Stimulated activated naive B cell treated with anti-CD40 and anti-IgM and Interleukin-4, amounts not matched to agents 10 μg/mL and 1 μg/mL and 100 μg/mL, for 72 hours (primary cell): ENCODE results near the gene VPS16.

Experiments
- ATAC-seq, 2 donors: fragments of 150-1000 bp; cut with Tn5 transposase; replicated peaks; 2 replicates each; pipeline ENCODE4 v1.10.0; 2021; ENCODE audit warnings: moderate library complexity in 1 of 2
- DNase-seq: peaks from one replicate; pipeline ENCODE4 v3.0.0; 2021
- H3K27ac Mint-ChIP-seq: one replicate; pipeline ENCODE4 v1.8.0; 2022; ENCODE audit warnings: mild to moderate bottlenecking, mixed read lengths
- H3K27me3 Mint-ChIP-seq, 2 donors: one replicate each; pipeline ENCODE4 v1.8.0; 2022; ENCODE audit warnings: mixed read lengths in 2 of 2
- H3K36me3 Mint-ChIP-seq, 2 donors: one replicate each; pipeline ENCODE4 v1.8.0; 2022; ENCODE audit warnings: mixed read lengths in 2 of 2, mild to moderate bottlenecking in 1 of 2
- H3K4me1 Mint-ChIP-seq, 2 donors: one replicate each; pipeline ENCODE4 v1.8.0; 2022; ENCODE audit warnings: mixed read lengths in 2 of 2, mild to moderate bottlenecking in 1 of 2
- H3K4me3 Mint-ChIP-seq, 2 donors: one replicate each; pipeline ENCODE4 v1.8.0; 2022; ENCODE audit warnings: mild to moderate bottlenecking in 2 of 2, mixed read lengths in 2 of 2, moderate library complexity in 1 of 2
- H3K9me3 Mint-ChIP-seq, 2 donors: one replicate each; pipeline ENCODE4 v1.8.0; 2022; ENCODE audit warnings: mixed read lengths in 2 of 2, mild to moderate bottlenecking in 1 of 2

The VPS16 gene

DNA sequence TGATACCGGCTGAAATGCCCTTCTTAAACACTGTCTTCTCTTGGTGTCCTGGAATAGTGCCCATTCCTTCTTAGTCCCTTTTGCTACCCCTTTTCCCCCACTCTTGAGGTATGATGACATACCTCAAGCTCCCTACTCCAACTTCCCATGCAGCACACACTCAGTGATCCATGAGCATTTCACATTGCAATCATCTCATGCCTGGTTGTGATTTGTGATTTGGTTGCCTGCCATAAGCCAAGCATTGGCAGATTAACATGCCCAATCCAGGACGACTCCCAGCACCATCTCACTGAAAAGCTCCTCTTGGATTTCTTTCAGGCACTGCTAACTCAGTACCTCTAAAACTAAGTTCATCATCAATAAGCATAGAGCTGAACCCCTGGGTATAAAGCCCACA, 18.0 kb downstream of the VPS16 start:
- ATAC-seq, result no peak
- H3K4me3 Mint-ChIP-seq, result no peak overlapping the region
- H3K4me1 Mint-ChIP-seq, result peaks cover 0 to 5% of the 10 kb centered on the region in 2 donors
- no peaks in the 10 kb centered on the region for H3K9me3 Mint-ChIP-seq
- no peaks in the 10 kb centered on the region for H3K27me3 Mint-ChIP-seq
- no peak for DNase-seq
- peaks cover 18 to 21% of the 10 kb centered on the region in 2 donors for H3K36me3 Mint-ChIP-seq
- no peak overlapping the region for H3K27ac Mint-ChIP-seq

DNA sequence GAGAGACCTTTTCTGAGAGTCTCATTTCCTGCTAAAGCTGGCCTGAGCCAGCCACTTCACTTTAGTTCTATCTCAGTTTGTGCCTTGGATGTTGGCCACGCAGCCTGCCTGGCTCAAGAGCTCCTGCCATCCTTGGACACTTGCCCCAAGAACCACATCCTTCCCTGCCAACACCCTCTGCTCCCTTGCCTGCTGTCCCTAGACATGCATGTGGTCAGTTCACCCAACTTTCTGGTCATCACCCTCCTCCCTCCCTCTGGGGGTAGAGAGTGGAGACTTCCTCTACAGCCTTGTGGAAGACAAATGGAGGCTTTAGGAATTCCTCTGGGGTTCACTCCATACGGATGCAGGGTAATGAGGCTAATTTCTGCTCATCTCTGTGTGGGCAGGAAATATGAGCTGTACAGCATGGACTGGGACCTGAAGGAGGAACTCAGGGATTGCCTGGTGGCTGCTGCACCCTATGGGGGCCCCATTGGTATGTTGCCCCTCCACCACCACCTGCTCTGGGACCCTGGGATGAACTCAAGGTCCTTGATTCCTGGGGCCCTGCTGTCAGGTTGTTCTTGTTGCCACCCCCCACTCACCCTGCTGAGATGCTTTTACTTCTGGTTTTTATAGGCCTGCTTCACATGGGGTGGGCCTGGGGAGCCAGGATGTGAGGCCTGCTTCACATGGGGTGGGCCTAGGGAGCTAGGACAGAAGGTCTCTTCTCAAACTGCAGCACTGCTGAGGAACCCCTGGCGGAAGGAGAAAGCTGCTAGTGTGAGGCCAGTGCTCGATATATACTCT, 19.0 kb downstream of the VPS16 start:
- ATAC-seq (no peak), DNase-seq (no peak)
- no peak overlapping the region for H3K4me3 Mint-ChIP-seq
- H3K27me3 Mint-ChIP-seq, result no peaks in the 10 kb centered on the region
- no peaks in the 10 kb centered on the region for H3K9me3 Mint-ChIP-seq
- H3K36me3 Mint-ChIP-seq, result peaks cover 22 to 27% of the 10 kb centered on the region in 2 donors
- no peak overlapping the region for H3K27ac Mint-ChIP-seq
- peaks cover 0 to 3% of the 10 kb centered on the region in 2 donors for H3K4me1 Mint-ChIP-seq

DNA sequence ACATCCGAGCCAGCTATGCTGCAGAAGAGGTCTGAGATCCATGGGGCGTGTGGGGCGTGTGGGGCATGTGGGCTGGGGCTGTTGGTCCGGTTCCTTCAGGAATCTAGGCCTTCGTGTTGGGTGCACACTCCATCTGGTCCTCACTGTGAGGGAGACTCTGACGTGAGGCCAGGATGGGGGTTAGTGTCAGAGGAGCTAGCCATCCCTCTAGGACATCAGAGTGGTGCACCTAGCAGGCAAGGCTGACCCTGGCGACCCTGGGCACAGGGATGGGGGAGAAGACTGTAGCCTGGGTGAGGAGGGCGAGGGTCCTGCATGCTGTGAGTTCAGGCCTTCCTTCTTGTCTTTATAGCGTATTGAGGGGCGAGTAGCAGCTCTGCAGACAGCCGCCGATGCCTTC, 24.1 kb downstream of the VPS16 start:
- H3K9me3 Mint-ChIP-seq, result no peaks in the 10 kb centered on the region
- no peak overlapping the region for H3K4me3 Mint-ChIP-seq
- no peak overlapping the region for H3K27ac Mint-ChIP-seq
- peaks cover 7 to 12% of the 10 kb centered on the region in 2 donors for H3K4me1 Mint-ChIP-seq
- no peak for DNase-seq
- peaks cover 33 to 49% of the 10 kb centered on the region in 2 donors for H3K36me3 Mint-ChIP-seq
- no peak for ATAC-seq
- H3K27me3 Mint-ChIP-seq, result no peaks in the 10 kb centered on the region

DNA sequence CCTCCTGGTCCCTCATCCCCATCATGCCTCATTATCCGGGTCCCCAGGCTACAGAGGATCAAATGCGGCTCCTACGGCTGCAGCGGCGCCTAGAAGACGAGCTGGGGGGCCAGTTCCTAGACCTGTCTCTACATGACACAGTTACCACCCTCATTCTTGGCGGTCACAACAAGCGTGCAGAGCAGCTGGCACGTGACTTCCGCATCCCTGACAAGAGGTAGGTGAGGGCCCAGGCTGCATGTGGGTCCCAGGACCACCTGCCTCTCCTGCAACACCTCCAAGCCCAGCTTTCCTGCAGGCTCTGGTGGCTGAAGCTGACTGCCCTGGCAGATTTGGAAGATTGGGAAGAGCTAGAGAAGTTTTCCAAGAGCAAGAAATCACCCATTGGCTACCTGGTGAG, 24.6 kb downstream of the VPS16 start:
- DNase-seq (no peak), ATAC-seq (no peak)
- Mint-ChIP-seq H3K27me3 (no peaks in the 10 kb centered on the region), H3K36me3 (peaks cover 33 to 49% of the 10 kb centered on the region in 2 donors), H3K27ac (no peak overlapping the region), H3K4me1 (peaks cover 7 to 13% of the 10 kb centered on the region in 2 donors), H3K4me3 (no peak overlapping the region), H3K9me3 (no peaks in the 10 kb centered on the region)

DNA sequence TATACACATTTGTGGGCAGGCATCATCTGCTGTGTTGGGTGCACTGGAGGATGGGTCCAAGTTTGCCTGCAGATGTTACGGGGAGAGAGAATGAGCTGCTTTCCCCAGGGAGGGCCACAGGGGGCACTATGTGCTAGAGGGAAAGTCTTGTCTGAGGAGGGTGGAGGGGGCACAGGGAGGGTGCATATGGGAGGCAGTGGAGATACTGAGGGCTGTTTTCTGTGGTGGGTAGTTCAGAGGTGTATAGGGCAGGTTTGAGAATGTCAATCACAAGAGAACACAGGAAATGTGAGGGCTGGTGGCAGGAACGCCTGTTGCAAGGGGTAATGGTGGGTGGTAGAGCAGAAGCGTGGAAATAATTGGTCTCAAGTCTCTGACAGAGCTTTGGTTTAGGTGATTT, 25.1 kb downstream of the VPS16 start:
- Mint-ChIP-seq H3K4me3 (no peak overlapping the region), H3K27me3 (no peaks in the 10 kb centered on the region), H3K36me3 (peaks cover 33 to 48% of the 10 kb centered on the region in 2 donors), H3K9me3 (no peaks in the 10 kb centered on the region), H3K27ac (no peak overlapping the region), H3K4me1 (peaks cover 11 to 18% of the 10 kb centered on the region in 2 donors)
- no peak for ATAC-seq
- no peak for DNase-seq

DNA sequence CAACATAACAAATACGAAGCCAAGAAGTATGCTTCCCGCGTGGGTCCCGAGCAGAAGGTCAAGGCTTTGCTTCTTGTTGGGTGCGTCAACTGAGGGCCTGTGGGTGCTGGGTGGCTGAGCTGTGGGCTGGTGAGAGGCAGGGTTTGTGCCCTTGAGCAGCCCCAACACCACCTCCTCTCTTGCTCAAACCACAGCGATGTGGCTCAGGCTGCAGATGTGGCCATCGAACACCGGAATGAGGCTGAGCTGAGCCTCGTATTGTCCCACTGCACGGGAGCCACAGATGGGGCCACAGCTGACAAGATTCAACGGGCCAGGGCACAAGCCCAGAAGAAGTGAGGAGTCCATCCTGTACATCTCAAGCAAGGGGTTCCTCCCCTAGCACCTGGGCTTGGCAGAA, 25.7 kb downstream of the VPS16 start:
- DNase-seq (no peak), ATAC-seq (no peak)
- H3K27ac Mint-ChIP-seq, result no peak overlapping the region
- H3K4me3 Mint-ChIP-seq, result no peak overlapping the region
- H3K27me3 Mint-ChIP-seq, result no peaks in the 10 kb centered on the region
- H3K36me3 Mint-ChIP-seq, result peaks cover 29 to 42% of the 10 kb centered on the region in 2 donors
- H3K9me3 Mint-ChIP-seq, result no peaks in the 10 kb centered on the region
- peaks cover 17 to 24% of the 10 kb centered on the region in 2 donors for H3K4me1 Mint-ChIP-seq

DNA sequence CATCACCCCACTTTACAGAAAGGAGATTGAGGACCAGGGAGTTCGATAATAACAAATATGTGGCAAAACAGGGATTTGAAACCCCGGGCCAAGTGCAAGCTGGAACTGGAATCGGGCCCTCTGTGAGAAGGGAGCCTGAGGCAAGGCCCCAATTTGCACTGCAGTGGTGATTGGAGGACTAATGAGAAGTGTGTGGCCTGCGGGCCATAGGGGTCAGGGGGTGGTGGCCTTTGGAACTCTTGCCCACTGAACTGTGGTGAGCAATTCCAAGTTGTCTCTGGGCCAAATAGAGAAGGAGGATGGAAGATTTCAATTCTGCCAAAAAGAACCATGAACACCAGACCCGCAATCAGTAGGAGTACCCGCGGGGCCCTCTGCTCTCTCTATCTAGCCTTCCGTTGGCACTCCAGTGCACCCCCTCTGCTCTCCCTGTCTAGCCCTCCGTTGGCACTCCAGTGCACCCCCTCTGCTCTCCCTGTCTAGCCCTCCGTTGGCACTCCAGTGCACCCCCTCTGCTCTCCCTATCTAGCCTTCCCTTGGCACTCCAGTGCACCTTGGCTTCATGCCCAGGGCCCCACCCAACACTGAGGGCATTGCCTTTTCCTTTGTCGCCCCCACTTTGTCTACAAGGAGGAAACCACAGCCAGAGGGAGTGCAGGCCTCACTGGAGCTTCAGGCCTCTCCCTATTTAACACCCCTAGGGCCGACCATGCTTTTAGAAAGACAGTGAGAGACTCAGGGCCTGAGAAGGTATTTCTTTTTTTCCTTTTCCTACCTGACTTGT, 26.7 kb downstream of the VPS16 start:
- Mint-ChIP-seq H3K36me3 (peaks cover 20 to 35% of the 10 kb centered on the region in 2 donors), H3K27ac (no peak overlapping the region), H3K9me3 (no peaks in the 10 kb centered on the region), H3K4me1 (peaks cover 23 to 32% of the 10 kb centered on the region in 2 donors), H3K4me3 (no peak overlapping the region), H3K27me3 (peaks cover 0 to 5% of the 10 kb centered on the region in 2 donors)
- no peak for DNase-seq
- no peak for ATAC-seq

DNA sequence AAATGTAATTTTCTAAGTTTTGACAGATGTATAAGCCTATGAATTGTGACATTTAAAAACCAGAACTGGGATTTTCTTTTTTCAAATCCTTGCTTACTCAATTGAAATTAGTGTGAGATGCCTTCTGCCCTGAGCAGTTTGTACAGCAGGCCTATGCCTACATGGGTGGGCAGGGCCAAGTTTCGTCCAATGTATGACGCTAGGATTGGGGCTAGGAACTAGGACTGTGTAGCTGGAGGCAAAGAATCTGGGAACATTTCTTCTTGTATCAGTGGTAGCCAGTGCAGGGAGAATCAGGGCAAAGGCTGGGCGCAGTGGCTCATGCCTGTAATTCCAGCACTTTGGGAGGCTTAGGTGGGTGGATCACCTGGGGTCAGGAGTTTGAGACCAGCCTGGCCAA, 28.8 kb downstream of the VPS16 start:
- Mint-ChIP-seq H3K27ac (no peak overlapping the region), H3K27me3 (peaks cover 0 to 5% of the 10 kb centered on the region in 2 donors), H3K36me3 (peaks cover 14 to 24% of the 10 kb centered on the region in 2 donors), H3K4me1 (peaks cover 29 to 43% of the 10 kb centered on the region in 2 donors), H3K4me3 (no peak overlapping the region), H3K9me3 (no peaks in the 10 kb centered on the region)
- ATAC-seq (no peak), DNase-seq (no peak)

DNA sequence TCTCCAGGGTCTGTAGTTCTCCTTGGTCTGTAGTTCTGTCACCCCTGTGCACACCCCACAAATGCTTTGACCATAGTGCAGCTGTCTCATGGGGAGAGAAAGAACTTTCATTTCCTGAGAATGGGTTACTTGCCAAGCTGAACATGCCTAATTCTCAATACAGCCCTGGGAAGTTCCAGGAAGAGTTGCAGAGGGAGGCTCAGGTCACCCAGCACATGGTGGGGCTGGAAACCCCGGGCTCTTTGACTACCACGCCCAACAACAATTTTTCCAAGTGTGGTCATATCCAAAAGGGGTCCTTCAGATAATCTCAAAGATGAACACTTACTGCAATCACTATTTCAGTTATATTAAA, 30.5 kb downstream of the VPS16 start:
- Mint-ChIP-seq H3K4me1 (peaks cover 41 to 60% of the 10 kb centered on the region in 2 donors), H3K9me3 (no peaks in the 10 kb centered on the region), H3K27me3 (peaks cover 0 to 5% of the 10 kb centered on the region in 2 donors), H3K4me3 (peak overlapping the region in 1 of 2 donors; percentile 12), H3K27ac (no peak overlapping the region), H3K36me3 (peaks cover 6 to 18% of the 10 kb centered on the region in 2 donors)
- ATAC-seq (no peak), DNase-seq (no peak)

DNA sequence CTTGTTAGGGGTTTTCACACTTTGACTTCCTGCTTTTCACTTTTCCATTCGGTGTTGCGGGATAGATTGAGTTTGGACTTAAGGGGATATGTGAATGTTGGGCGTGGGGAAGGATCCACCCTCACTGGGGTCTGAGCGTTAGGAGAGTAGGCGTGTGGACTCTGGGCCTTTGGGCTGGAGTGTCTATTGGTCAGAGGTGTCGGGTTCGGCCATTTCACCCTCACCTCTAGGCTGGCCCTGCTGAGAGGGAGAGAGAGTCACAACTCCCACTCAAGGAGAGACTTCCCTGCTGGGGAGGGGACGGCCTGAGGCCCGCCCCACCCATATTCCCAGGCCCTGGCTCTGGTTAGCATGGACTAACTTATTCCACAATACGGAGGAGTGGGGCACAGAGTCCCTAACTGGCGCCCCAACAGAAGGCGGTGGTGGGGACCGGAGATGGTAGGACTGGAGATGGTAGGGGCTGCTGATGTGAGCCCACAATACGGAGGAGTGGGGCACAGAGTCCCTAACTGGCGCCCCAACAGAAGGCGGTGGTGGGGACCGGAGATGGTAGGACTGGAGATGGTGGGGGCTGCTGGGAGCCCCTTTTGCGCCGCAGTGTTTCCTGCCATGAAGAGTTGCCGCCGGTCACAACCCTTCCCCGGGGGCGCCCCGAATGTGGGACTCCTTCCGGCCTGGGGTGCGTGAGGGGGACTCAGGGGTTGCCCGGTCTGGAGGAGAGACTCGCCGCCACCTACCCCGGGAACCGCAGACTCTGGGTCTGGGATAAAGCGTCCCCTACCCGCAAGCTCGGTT, 31.3 kb downstream of the VPS16 start:
- DNase-seq (no peak), ATAC-seq (peak; percentile 2 to 4)
- Mint-ChIP-seq H3K27me3 (peaks cover 0 to 5% of the 10 kb centered on the region in 2 donors), H3K27ac (peak overlapping the region; percentile 96), H3K4me3 (peak overlapping the region; percentile 91 to 95), H3K9me3 (no peaks in the 10 kb centered on the region), H3K4me1 (peaks cover 46 to 66% of the 10 kb centered on the region in 2 donors), H3K36me3 (peaks cover 8 to 18% of the 10 kb centered on the region in 2 donors)

DNA sequence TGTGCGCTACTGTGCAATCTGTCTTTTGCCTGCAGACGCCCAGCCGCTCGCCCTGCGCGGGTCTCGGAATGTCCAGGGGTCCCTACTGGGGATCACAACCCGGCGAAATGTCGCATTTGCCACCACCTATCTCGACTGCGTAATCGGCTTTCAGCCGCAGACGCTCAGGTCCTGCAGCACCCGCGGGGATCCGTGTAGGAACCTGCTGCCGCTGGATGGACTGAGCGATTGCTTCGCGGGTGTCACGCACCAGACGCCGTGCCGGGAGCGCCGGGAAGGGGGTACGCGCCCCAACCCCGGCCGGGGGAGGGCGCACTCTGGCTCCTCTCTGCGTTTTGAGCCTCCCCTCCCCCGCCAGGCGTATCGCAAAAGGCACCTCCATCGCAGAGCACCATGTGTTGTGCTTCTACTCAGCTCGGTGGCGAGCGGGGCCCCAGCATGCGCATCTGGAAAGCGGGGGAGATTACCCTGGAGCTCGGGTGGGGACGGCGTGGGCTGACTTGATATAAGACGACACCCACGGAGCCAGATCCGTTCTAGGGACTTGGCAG, 32.0 kb downstream of the VPS16 start:
- H3K4me3 Mint-ChIP-seq, result peak overlapping the region; percentile 91 to 95
- H3K4me1 Mint-ChIP-seq, result peaks cover 45 to 65% of the 10 kb centered on the region in 2 donors
- peaks cover 0 to 5% of the 10 kb centered on the region in 2 donors for H3K27me3 Mint-ChIP-seq
- H3K9me3 Mint-ChIP-seq, result no peaks in the 10 kb centered on the region
- ATAC-seq, result peak; percentile 47 to 50
- H3K27ac Mint-ChIP-seq, result peak overlapping the region; percentile 96
- peaks cover 7 to 17% of the 10 kb centered on the region in 2 donors for H3K36me3 Mint-ChIP-seq
- peak; percentile 61 for DNase-seq

DNA sequence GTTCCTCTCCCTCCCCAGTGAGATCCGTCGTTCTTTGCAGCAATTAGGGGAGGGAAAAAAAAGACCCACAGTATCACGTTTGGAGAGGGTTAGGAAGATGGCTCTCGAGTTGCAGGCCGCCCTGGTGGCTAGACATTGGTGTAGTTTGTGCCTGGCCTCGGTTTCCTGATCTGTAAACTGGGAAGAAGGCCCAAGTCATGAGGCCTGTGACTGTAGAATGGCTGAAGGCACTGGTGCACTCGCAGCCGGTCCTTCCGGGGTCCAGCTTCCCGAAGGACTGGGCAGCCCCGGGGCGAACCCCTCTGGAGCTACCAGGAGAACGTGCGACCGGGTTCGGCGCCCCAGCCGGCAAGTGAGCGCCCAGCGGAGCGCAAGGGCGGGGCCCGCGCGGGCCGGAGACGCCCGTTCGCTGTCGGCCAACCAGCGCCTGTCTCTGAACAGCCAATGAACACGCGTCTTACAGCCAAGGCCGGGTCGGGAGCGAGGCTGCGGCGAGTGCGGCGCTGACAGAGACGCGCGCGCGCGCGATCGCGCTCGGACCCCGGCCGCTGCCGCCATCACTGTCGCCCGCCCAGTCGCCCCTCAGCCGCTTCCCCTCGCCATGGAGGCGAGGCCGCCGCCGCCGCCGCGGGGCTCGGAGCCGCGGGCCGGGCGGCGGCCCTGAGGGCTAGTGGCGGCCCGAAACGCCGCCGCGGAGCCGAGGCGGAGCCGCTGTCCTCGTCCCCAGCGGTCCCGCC, 32.6 kb downstream of the VPS16 start, which contains the start of gene PTPRA:
Gene PTPRA (plus strand): TSS at position 472 of the 737 bp plus-strand sequence. CDS start 90,797 bp downstream, outside the sequence.
- H3K4me3 Mint-ChIP-seq, result peak within 1 kb of the TSS; percentile 91 to 95
- peaks cover 7 to 16% of the 10 kb centered on the region in 2 donors for H3K36me3 Mint-ChIP-seq
- H3K9me3 Mint-ChIP-seq, result no peaks in the 10 kb centered on the region
- peak; percentile 95 to 96 for ATAC-seq
- H3K4me1 Mint-ChIP-seq, result peaks cover 45 to 63% of the 10 kb centered on the region in 2 donors
- peak; percentile 91 for DNase-seq
- peaks cover 0 to 5% of the 10 kb centered on the region in 2 donors for H3K27me3 Mint-ChIP-seq
- H3K27ac Mint-ChIP-seq, result peak within 1 kb of the TSS; percentile 96

DNA sequence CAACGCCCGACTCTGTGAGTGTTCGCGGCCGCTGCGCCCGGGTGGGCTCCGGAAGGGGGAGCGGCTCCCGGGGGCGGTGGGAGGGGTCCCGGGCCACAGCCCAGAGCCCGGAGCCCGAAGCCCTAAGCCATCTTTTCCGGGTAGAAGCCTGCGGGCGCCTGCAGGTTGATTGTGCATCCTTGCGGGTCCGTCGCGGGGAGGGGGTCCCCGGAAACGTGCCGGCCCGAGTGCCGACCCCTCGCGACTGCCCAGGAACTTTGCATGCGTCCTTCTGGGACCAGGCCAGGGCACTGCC, 33.1 kb downstream of the VPS16 start:
- Mint-ChIP-seq H3K4me1 (peaks cover 46 to 68% of the 10 kb centered on the region in 2 donors), H3K9me3 (no peaks in the 10 kb centered on the region), H3K36me3 (peaks cover 7 to 16% of the 10 kb centered on the region in 2 donors), H3K27ac (peak overlapping the region; percentile 83), H3K4me3 (peak overlapping the region; percentile 91 to 95), H3K27me3 (peaks cover 0 to 5% of the 10 kb centered on the region in 2 donors)
- ATAC-seq (peak; percentile 50 to 60), DNase-seq (peak; percentile 58)
